NCI-H345 treated with DMSO at 0.1 percent for 48 hours (cell line): ENCODE data around the gene METTL16.
"Not testable (repeated sequence)": the region's sequence is repeated elsewhere in the genome, so short reads cannot be mapped to it uniquely, and the experiment has no call there.

Experiments used
- DNase-seq: peaks from one replicate; lab custom pipeline; 2025; ENCODE audit not compliant: unreplicated experiment; lab: John Stamatoyannopoulos, UW

Gene METTL16

DNA sequence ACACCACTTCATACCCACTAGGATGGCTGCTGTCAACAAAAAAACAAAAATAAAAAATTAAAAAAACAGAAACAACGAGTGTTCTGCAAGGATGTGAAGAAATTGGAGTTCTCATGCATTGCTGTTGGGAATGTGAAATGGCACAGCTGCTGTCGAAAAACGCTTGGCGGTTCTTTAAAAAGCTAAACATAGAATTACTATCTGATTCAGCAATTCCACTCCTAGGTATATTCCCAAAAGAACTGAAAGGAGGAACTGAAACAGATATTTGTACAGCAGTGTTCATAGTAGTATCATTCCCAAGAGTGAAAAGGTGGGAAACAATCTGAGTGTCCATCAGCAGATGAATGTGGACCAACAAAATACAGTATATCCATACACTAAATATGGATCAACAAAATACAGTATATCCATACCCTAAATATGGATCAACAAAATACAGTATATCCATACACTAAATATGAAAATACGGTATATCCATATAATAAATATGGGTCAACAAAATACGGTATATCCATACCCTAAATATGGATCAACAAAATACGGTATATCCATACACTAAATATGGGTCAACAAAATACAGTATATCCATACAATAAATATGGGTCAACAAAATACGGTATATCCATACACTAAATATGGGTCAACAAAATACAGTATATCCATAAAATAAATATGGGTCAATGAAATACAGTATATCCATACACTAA is 8.7 kb downstream of the METTL16 start:
- no peak for DNase-seq

DNA sequence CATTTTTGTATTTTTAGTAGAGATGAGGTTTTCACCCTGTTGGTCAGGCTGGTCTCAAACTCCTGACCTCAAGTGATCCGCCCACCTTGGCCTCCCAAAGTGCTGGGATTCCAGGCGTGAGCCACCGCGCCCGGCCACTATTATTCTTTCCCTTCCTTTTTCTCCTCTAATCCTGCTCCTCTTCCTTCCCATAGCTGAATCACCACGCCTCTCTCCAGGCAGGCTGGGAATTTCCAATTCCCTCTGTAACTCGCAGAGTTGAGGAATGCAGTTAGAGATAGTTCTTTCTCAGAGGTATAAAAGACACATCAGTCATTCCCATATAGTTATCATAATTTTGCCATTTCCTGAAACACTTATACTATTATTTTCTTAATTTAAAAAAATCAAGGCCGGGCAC is 11.2 kb downstream of the METTL16 start:
- no peak for DNase-seq

DNA sequence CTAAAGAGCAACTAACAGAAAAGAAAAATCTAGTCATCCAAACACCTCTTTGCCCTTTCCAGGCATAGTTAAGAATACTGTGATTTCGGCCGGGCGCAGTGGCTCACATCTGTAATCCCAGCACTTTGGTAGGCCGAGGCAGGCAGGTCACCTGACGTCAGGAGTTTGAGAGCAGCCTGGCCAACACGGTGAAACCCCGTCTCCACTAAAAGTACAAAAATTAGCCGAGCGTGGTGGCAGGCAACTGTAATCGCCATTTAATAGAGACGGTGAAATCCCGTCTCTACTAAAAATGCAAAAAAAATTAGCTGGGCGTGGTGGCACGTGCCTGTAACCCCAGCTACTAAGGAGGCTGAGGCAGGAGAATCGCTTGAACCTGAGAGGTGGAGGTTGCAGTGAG is 22.4 kb downstream of the METTL16 start:
- DNase-seq, result not testable (repeated sequence)

DNA sequence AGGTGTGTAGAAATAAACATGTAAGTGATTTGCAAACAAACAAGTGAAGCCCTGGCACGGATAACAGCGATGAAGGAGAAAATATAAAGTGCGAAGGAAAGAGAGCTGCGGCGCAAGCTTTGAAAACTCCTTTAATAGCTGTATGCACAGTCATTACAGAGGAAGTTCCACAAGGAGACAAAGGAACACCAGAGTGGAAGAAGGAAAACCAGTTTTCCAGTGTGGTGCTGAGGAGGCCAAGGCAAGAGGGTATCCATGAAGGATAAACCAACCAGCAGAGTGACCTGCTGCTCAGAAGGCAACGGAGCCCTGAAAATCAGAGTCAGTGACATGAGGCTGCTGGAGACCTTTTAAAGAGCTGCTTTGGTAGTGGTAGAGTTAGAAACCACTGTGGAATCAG is 24.4 kb downstream of the METTL16 start:
- DNase-seq, result no peak

DNA sequence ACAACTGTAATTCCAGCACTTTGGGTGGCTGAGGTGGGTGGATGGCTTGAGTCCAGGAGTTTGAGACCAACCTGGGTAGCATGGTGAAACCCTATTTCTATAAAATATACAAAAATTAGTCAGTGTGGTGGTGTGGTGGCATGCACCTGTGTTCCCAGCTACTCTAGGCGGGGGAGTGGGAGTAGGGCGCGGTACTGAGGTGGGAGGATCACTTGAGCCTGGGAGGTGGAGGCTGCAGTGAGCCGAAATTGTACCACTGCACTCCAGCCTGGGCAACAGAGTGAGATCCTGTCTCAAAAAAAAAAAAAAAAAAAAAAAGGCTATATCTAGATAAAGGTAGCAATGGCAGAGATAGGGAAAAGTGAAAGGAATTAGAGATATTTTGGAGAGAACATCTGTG is 25.0 kb downstream of the METTL16 start:
- DNase-seq, result not testable (repeated sequence)

DNA sequence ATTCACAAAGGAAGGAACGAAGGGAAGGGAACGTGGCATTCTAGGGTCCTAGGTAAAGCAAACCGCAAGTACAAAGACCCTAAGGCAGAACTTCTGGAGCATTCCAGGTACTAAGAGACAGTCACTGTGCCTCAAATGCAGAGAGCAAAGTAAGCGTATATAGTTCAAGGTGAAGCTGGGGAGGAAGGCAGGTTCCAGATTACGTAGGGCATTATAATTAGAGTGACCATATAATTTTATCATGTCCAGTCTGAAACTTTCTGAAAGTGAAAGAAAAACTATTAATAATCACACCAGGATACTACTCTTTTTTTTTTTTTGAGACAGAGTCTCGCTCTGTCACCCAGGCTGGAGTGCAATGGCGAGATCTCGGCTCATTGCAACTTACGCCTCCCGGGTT is 25.7 kb downstream of the METTL16 start:
- DNase-seq, result no peak

DNA sequence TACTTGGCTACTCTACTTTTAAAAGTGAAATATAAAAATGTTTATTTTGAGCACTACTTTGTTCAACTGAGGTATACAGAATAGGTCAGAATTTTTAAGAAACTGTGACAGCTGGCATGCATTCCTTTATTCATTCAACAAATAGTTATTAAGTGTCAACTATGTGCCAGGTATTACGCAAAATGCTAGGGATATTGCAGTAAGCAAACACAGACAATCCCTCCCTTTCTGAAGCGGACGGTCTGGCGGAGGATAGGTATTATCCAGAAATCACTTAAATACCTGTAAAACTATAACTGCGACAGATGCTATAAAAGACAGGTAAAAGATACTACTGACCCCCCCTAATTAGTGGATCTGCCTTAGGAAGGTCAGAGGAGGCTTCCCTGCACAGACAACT is 26.1 kb downstream of the METTL16 start:
- DNase-seq, result no peak

DNA sequence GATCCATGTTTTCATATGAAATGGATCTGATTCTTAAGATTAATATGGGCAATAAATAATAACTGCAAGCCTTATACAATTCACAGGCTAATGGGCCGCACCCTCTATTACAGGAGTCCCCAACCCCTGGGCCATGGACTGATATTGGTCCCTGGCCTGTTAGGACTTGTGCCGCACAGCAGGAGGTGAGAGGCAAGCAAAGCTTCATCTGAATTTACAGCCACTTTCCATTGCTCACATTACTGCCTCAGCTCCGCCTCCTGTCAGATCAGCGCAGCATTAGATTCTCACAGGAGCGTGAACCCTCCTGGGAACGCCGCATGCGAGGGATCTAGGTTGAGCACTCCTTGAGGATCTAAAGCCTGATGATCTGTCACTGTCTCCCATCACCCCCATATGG is 26.8 kb downstream of the METTL16 start:
- DNase-seq, result peak; percentile 89

DNA sequence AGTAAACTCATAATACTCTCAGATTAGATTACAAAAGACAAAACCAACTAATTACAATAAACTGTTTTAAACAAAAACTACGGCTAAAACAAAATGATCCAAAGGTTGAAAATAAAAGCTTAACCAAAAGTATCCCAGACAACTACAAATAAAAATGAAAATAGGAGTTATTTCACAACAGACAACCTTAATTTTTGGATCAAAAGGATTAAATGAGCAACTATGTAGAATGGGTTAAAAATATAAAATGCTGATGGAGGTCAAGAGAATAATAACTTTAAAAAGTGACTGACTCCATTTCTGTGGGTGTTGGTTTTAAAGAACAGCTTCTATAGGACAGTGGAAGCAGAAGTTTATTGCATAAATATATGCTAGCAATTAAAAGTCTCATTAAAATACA is 28.6 kb downstream of the METTL16 start:
- DNase-seq, result no peak

DNA sequence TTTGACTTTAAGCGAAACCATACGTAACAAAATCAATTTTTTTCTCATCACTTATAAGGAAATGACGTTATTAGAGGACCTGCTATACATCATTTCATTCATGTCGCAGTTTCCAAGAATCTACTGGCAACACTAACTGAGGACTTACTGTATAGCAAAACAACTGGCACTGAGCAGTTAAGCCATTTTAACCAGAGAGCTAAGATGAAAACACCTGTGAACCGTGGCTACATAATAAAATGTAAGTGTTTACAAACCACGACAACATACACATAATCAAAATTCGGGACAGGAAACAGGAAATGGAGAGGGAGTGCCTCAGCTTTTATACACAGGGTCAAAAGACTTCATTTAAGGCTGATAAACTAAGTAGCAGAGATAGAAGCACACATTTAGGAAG is 29.5 kb downstream of the METTL16 start:
- no peak for DNase-seq

DNA sequence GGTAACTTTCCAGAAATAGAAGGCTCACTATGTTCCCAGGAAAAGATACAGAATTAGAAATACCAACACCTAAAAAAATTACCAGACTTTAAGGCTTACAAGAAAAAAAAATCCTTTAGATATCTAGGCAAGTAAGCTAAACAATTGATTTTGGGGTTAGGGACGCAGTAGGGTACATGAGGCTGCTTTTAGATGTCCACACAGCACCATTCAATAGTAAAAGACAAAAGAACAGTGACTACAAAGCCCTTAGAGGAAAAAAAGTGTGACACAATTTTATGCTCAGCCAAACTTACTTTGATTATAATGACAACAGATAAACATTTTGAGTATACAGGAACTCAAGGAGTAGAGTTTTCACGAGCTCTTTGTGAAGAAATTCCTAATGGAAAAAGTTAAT is 29.9 kb downstream of the METTL16 start:
- no peak for DNase-seq

DNA sequence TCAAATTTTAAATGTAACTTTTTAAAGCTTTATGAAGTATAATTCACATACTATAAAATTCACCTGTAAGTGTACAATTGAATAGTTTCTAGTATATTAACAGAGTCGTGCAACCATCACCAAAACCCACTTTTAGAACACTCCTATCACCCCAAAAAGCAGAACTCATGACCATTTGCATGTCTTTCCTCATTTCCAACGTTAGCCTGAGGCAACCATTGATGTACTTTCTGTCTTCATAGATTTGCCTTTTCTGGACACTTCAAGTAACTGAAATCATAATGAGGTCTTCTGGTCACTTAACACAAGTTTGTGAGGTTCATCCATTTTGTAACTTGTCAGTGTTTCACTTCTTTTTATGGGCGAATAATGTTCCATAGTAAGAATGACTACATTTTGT is 33.2 kb downstream of the METTL16 start:
- DNase-seq, result no peak

DNA sequence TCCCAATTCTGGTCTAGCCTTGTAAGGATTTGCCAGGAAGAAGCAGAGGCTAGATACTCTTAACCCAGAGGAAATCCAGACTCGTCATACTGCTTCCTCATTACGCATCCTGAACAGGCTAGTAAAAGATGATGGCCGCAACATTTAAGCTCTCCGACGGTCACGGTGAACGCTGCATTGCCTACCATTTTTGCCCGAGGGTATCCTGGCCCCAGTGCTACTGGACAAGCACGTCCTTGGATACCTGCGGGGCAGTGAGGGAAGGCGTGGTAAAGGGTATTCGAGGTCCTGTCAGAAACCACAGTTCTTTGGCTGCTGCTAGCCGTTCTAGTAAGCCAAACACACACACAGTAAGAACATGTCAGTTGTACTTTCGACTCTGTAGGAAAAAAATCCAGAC is 36.6 kb downstream of the METTL16 start:
- DNase-seq, result no peak

DNA sequence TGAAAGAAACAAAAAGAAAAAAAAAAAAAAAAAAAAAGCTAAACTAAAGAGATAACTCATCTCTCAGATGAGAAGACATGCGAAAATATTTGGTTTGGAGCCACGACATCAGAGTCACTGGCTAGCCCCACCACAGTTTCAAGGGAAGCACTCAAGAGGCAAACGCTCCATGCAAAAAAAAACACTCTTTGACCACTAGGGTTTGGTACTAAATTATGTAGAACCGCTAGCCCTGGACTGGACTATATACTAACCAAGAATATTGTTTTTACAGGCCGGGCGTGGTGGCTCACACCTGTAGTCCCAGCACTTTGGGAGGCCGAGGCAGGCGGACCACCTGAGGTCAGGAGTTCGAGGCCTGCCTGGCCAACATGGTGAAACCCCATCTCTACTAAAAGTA is 37.3 kb downstream of the METTL16 start:
- no peak for DNase-seq

DNA sequence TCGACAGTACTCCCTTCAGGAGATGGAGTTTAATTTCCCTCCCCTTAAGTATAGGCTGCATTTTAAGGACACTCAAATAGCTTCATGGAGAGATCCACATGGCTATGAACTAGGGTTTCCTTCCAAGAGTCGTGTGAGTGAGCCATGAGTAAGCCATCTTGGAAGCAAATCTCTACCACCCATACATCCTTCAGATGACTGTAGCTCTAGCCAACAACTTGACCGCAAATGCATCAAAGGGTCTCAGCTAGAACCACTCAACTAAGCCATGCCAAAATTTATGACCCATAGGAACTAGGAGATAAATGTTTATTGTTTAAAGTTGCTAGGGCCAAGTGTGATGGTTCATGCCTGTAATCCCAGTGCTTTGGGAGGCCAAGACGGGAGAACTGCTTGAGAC is 43.4 kb downstream of the METTL16 start:
- no peak for DNase-seq

DNA sequence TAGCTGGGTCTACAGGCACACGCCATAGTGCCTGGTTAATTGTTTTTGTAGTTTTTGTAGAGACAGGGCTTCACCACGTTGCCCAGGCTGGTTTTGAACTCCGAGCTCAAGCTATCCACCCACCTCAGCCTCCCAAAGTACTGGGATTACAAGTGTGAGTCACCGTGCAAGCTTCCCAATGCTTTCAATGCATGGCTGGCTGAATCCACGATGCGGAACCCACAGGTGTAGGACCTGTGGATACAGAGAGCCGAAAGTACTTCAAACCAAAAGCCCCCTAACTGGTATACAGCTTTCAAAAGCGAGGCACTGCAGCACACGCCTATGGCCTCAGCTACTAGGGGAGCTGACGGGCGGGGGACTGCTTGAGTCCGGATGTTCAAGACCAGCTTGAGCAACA is 44.8 kb downstream of the METTL16 start:
- no peak for DNase-seq

DNA sequence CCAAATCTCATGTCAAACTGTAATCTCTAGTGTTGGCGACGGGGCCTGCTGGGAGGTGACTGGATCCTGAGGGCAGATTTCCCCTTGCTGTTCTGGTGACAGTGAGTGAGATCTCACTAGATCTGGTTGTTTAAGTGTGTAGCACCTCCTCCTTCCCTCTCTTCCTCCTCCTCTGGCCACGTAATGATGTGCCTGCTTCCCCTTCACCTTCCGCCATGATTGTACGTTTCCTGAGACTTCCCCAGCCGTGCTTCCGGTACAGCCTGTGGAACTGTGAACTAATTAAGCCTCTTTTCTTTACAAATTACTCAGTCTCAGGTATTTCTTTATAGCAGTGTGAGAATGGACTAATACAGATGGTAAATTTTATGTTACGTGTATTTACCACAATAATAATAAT is 49.2 kb downstream of the METTL16 start:
- no peak for DNase-seq

DNA sequence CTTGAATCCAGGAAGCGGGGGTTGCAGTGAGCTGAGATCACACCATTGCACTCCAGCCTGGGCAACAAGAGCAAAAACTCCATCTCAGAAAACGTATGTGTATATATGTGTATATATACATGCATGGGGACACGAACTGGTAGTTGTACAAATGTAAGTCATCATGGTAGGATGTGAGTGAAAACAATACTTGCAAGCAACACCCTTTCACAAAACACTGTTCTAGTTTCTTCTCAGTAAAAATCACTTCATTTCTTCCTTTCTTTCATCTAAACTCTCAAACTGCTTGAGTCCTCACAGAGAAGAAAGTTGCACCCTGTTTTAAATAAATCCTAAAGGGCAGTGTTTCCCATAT is 51.8 kb downstream of the METTL16 start:
- DNase-seq, result no peak

DNA sequence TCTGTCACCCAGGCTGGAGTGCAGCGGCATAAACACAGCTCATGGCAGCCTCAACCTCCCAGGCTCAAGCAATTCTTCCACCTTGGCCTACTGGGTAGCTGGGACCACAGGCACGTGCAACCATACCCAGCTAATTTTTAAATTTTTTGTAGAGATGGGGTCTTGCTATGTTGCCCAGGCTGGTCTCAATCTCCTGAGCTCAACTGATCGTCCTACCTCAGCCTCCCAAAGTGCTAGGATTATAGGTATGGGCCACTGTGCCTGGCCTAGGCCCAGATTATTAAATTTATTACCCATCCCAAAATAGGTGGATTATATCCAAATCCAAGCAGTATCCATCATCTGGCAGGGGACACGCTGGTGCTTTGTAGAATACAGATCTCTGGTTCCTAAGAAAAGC is 53.8 kb downstream of the METTL16 start:
- no peak for DNase-seq

DNA sequence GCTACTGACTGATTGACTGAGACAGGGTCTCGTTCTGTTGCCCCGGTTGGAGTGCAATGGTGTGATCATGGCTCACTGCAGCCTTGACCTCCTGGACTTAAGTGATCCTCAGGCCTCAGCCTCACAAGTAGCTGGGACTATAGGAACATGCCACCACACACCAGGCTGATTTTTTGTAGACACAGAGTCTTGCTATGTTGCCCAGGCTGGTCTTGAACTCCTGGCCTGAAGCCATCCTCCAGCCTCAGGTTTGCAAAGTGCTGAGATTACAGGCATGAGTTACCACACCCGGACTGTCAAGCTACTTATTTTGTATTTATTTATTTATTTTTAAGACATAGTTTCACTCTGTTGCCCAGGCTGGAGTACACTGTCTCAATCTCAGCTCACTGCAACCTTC is 55.2 kb downstream of the METTL16 start:
- no peak for DNase-seq

DNA sequence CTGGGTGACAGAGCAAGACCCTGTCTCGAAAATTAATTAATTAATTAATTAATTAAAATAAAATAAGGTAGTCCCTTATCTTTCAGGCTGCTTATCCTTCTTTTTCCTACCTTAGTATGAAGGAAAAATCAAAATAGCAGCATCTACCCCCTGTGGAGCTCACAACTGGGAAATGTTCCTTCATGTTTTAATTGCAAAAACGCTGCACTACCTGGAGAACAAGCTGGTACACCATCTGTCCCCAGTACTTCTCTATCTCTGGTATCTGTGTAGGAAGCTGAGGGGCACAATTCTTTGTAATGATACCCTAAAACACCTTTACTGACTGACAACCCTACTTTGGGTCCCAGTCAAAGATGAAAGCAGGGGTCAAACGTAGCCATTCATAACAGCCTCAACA is 55.7 kb downstream of the METTL16 start:
- no peak for DNase-seq

DNA sequence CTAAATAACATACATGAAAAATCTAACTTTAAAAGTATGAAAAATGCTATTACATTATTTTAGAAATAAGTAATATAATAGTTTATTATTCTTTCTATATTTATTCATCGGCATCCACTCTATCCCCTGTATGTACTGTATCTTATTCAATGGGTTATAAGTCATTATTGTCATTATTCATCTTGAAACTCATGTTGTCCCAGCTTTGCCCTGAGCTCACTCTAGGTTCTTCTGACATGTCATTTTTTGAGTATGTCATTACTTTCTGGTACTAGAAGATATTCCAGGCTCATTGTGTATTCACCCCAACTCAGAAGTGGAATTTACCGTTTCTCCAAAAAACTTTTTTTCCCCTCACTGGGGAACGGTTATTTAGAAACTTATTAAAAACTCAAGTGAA is 57.8 kb downstream of the METTL16 start:
- no peak for DNase-seq

DNA sequence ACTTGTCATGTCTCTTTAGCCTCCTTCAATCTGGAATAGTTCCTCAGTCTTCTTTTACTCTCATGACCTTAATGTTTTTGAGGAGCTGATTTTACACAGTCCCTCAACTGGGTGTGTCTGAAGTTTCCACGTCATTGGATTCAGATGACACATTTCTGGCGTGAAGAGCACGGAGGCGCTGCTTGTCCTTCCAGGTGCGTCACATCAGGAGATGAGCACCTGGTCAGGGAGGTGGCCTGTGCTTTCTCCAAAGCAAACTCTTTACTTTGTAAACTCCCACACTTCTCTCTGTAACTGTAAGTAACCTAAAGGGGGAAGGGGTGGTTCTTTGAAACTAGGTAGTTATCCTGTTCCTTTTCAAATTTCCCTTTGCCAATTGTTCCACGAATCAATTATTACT is 58.4 kb downstream of the METTL16 start:
- no peak for DNase-seq
